ENCODE measurements around the gene FBXW7. TPM values are rescaled to one million over a fixed set of nuclear protein-coding genes. Genes with fewer than 3 reads are reported as not detected.

Gene FBXW7
- total RNA-seq, 1 experiment from 2014 or later = 27.1 TPM

DNA sequence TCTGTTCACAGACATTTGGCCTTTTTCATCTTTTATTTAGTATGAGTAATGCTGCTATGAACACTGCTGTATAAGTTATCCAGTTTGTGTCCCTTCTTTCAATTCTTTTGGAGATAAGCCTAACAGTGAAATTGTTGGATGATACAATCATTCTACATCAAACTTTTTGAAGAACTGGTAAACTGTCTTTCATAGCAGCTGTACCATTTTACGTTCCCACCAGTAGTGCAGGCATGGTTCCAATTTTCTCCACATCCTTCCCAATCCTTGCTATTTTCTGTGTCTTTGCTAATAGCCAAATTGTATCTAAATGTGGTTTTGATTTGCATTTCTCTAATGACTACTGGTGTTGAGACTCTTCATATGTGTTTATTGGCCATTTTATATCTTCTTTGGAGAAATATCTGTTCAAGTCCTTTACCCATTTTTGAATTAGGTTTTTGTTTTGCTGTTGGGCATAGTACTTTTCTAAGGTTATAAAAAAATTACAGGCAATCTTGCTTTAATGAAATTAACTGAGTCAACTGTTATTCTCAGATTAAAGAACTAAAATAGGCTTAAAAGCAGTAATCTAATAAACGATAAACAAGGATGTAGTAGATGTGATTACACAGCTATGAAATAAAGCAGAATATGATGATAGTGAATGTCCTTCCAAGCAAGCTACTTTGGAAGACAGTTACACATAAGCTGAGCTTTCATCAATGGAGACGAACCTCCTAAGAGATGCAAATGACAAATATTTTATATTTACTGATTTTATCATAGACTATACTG lies 57.2 kb downstream of the FBXW7 start:
- TF ChIP-seq, protein P1, sequence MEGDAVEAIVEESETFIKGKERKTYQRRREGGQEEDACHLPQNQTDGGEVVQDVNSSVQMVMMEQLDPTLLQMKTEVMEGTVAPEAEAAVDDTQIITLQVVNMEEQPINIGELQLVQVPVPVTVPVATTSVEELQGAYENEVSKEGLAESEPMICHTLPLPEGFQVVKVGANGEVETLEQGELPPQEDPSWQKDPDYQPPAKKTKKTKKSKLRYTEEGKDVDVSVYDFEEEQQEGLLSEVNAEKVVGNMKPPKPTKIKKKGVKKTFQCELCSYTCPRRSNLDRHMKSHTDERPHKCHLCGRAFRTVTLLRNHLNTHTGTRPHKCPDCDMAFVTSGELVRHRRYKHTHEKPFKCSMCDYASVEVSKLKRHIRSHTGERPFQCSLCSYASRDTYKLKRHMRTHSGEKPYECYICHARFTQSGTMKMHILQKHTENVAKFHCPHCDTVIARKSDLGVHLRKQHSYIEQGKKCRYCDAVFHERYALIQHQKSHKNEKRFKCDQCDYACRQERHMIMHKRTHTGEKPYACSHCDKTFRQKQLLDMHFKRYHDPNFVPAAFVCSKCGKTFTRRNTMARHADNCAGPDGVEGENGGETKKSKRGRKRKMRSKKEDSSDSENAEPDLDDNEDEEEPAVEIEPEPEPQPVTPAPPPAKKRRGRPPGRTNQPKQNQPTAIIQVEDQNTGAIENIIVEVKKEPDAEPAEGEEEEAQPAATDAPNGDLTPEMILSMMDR (conservative IDR thresholded peaks at IDR 0.05) = no peak
- H3T11ph ChIP-seq (ENCODE audit: low read length) = no peak overlapping the region
- H2BK12ac ChIP-seq (ENCODE audit: insufficient read length, low read depth, low read length) = no peak overlapping the region
- H3K18ac ChIP-seq (ENCODE audit: insufficient read length, low read depth, low read length) = no peak overlapping the region
- peaks cover 3% of the 10 kb centered on the region for H3K79me1 ChIP-seq (ENCODE audit: insufficient read depth, low read depth, low read length, poor library complexity, severe bottlenecking)
- H3K79me2 ChIP-seq (ENCODE audit: insufficient read depth, low read length) = no peaks in the 10 kb centered on the region; the same call in 1 of the 2 replicates
- H3K4ac ChIP-seq (ENCODE audit: low read depth, low read length) = no peak overlapping the region
- no peak overlapping the region for H3K4me2 ChIP-seq (ENCODE audit: insufficient read depth, insufficient read length, low read length)
- H3K4me3 Mint-ChIP-seq = no peak overlapping the region
- peaks cover 3 to 12% (median 4%) of the 10 kb centered on the region in 3 experiments; a peak in 5 of 7 replicates for H3K36me3 Mint-ChIP-seq (ENCODE audit: insufficient read depth in 1 of 3, low read depth in 3 of 3)
- no peak overlapping the region for H2BK15ac ChIP-seq (ENCODE audit: low read depth, low read length)
- H3K56ac ChIP-seq (ENCODE audit: insufficient read length, low read depth, low read length) = no peak overlapping the region
- no peak overlapping the region for H4K91ac ChIP-seq (ENCODE audit: insufficient read length, low read depth, low read length)
- H3K14ac ChIP-seq (ENCODE audit: insufficient read depth, low read length) = no peak overlapping the region
- WGBS (ENCODE audit: extremely low coverage, insufficient read length, low lambda C conversion rate) = no CpG with 5 or more reads among the region's 3 CpGs
- no peak overlapping the region for H3K27ac Mint-ChIP-seq
- H2BK5ac ChIP-seq (ENCODE audit: insufficient read length, low read length) = no peak overlapping the region
- H4K5ac ChIP-seq (ENCODE audit: insufficient read length, low read depth, low read length) = no peak overlapping the region
- no peak overlapping the region for H4K8ac ChIP-seq (replicated peaks; ENCODE audit: insufficient read length, low read depth, low read length)
- H2AK5ac ChIP-seq (ENCODE audit: insufficient read length, low read length) = no peak overlapping the region
- no peak overlapping the region for H3K23ac ChIP-seq (ENCODE audit: insufficient read length, low read depth, low read length)
- H2BK120ac ChIP-seq (ENCODE audit: low read depth, low read length, poor library complexity, severe bottlenecking) = no peak overlapping the region
- peaks cover 3 to 9% of the 10 kb centered on the region in 2 experiments; a peak in 1 of 4 replicates for H3K4me1 Mint-ChIP-seq
- H3K27me3 Mint-ChIP-seq (ENCODE audit: low read depth) = no peaks in the 10 kb centered on the region
- peaks cover 0 to 5% of the 10 kb centered on the region in 2 experiments; a peak in 3 of 5 replicates for H3K9me3 Mint-ChIP-seq
- no peak overlapping the region for H3K9ac ChIP-seq (ENCODE audit: extremely low read depth, insufficient read length, low read length)
- H3K4me1 ChIP-seq (ENCODE audit: insufficient read depth, low read length) = no peaks in the 10 kb centered on the region
- no peaks in the 10 kb centered on the region for H3K9me3 ChIP-seq (ENCODE audit: control insufficient read depth, low read depth, low read length)
- H3K27me3 ChIP-seq (ENCODE audit: insufficient read depth, low read length) = no peaks in the 10 kb centered on the region
- H3K23me2 ChIP-seq (ENCODE audit: insufficient read length, low read depth, low read length, poor library complexity, severe bottlenecking) = no peaks in the 10 kb centered on the region
- DNase-seq = no peak
- H3K27ac ChIP-seq (ENCODE audit: insufficient read length, low read depth, low read length) = no peak overlapping the region
- H2BK20ac ChIP-seq (ENCODE audit: low read depth, low read length, poor library complexity, severe bottlenecking) = no peak overlapping the region
- no peaks in the 10 kb centered on the region for H4K20me1 ChIP-seq (ENCODE audit: control insufficient read depth, insufficient read depth, insufficient read length)
- no peak overlapping the region for H2AFZ ChIP-seq (ENCODE audit: low read length)
